HepG2 (cell line): ENCODE measurements around the gene ATRAID. TPM values are rescaled to one million over a fixed set of nuclear protein-coding genes. Genes with fewer than 3 reads are reported as not detected.

ENCODE experiments used
- AHDC1 ChIP-seq: sonication (generic); formaldehyde crosslinking; IDR thresholded peaks from 2 replicates; pipeline ENCODE4 v1.5.1; 2020; ENCODE audit warnings: mild to moderate bottlenecking, missing genetic modification reagents, borderline replicate concordance
- ATF2 ChIP-seq: sonication (generic); formaldehyde crosslinking; IDR thresholded peaks from 2 replicates; pipeline ENCODE4 v1.4.0; 2020; ENCODE audit warnings: missing genetic modification reagents
- HNRNPL ChIP-seq: fragments of 200-400 bp; formaldehyde crosslinking; IDR thresholded peaks from 2 replicates; pipeline ENCODE4 v1.6.1; 2017; ENCODE audit warnings: mild to moderate bottlenecking, low read depth, low read length
- JUNB ChIP-seq: sonication (generic); formaldehyde crosslinking; IDR thresholded peaks from 2 replicates; pipeline ENCODE4 v1.8.0; 2022; ENCODE audit warnings: missing genetic modification reagents, mild to moderate bottlenecking, borderline replicate concordance
- MTF1 ChIP-seq: sonication (generic); formaldehyde crosslinking; IDR thresholded peaks from 2 replicates; pipeline ENCODE4 v1.5.0; 2020; ENCODE audit warnings: missing genetic modification reagents
- SRSF1 ChIP-seq: fragments of 200-400 bp; formaldehyde crosslinking; optimal IDR thresholded peaks from 2 replicates; pipeline ENCODE3; 2017; ENCODE audit warnings: mild to moderate bottlenecking, low read depth, low read length, moderate library complexity
- TEF ChIP-seq: sonication (generic); formaldehyde crosslinking; IDR thresholded peaks from 2 replicates; pipeline ENCODE4 v1.5.0; 2020; ENCODE audit warnings: missing genetic modification reagents
- XBP1 ChIP-seq: sonication (generic); formaldehyde crosslinking; IDR thresholded peaks from 2 replicates; pipeline ENCODE4 v1.5.0; 2020; ENCODE audit warnings: missing genetic modification reagents
- ZBTB14 ChIP-seq: sonication (generic); formaldehyde crosslinking; IDR thresholded peaks from 2 replicates; pipeline ENCODE4 v1.4.0; 2020; ENCODE audit warnings: missing genetic modification reagents
- ZBTB2 ChIP-seq: sonication (generic); formaldehyde crosslinking; IDR thresholded peaks from 2 replicates; pipeline ENCODE4 v1.8.0; 2022; ENCODE audit warnings: low read depth, missing genetic modification reagents
- ZBTB7B ChIP-seq: sonication (generic); formaldehyde crosslinking; IDR thresholded peaks from 2 replicates; pipeline ENCODE4 v1.4.0; 2020; ENCODE audit warnings: missing genetic modification reagents
- ZFP82 ChIP-seq: sonication (generic); formaldehyde crosslinking; IDR thresholded peaks from 2 replicates; pipeline ENCODE4 v1.5.1; 2020; ENCODE audit warnings: mild to moderate bottlenecking, missing genetic modification reagents, borderline replicate concordance
- ZNF331 ChIP-seq: sonication (generic); formaldehyde crosslinking; IDR thresholded peaks from 2 replicates; pipeline ENCODE4 v1.4.0; 2020; ENCODE audit warnings: missing genetic modification reagents
- ZNF605 ChIP-seq: sonication (generic); formaldehyde crosslinking; IDR thresholded peaks from 2 replicates; pipeline ENCODE4 v1.8.0; 2022; ENCODE audit warnings: mild to moderate bottlenecking, missing genetic modification reagents
- ZNF703 ChIP-seq: sonication (generic); formaldehyde crosslinking; IDR thresholded peaks from 2 replicates; pipeline ENCODE4 v1.5.1; 2020; ENCODE audit warnings: missing genetic modification reagents, mild to moderate bottlenecking, moderate library complexity, borderline replicate concordance
- ZNF709 ChIP-seq: sonication (generic); formaldehyde crosslinking; IDR thresholded peaks from 2 replicates; pipeline ENCODE4 v1.5.0; 2020; ENCODE audit warnings: mild to moderate bottlenecking, missing genetic modification reagents
- ZNF782 ChIP-seq: sonication (generic); formaldehyde crosslinking; IDR thresholded peaks from 2 replicates; pipeline ENCODE4 v1.4.0; 2020; ENCODE audit warnings: missing genetic modification reagents, mild to moderate bottlenecking, borderline replicate concordance
- ZNF790 ChIP-seq: sonication (generic); formaldehyde crosslinking; IDR thresholded peaks from 2 replicates; pipeline ENCODE4 v1.8.0; 2022; ENCODE audit warnings: missing genetic modification reagents, mild to moderate bottlenecking, borderline replicate concordance
- polyA plus RNA-seq, 8 experiments: library from polyadenylated mRNA; depleted of rRNA in 3 of 8; stranded (reverse) in 7 of 8; unstranded in 1 of 8; fragments of >200 nt; fragmentation: Illumina TruSeq in 4 of 8; extraction: Trizol in 4 of 8; gene quantifications; 2 replicates each; pipeline versions ENCODE4 v1.2.1 to v1.2.3, GENCODE V29; 2011 to 2016; ENCODE audit warnings: low read depth in 4 of 8, missing spikeins in 1 of 8, mixed read lengths in 1 of 8; ENCODE audit not compliant: insufficient read depth in 1 of 8
- total RNA-seq, 5 experiments: library from RNA; depleted of rRNA; stranded (reverse); fragments of >200 nt; fragmentation: Illumina TruSeq; extraction: Trizol; gene quantifications; 2 replicates each; pipeline ENCODE4 v1.2.3, GENCODE V29; 2016; ENCODE audit warnings: low read depth in 1 of 5

The ATRAID gene
- total and polyA plus RNA-seq, 2 of the 13 experiments (the other 11 are each of a cell fraction or from before 2014, with no cell fraction given), result 207 to 382 TPM

GRCh38 chr2:27217173-27218121, 5.6 kb downstream of the ATRAID start, which contains the start of gene CAD (continued):
- TF ChIP-seq TEF (CRISPR knock-in tag) (no peak), ZNF790 (CRISPR knock-in tag) (no peak), ZBTB14 (CRISPR knock-in tag) (peak; percentile 66), AHDC1 (CRISPR knock-in tag) (no peak), MTF1 (CRISPR knock-in tag) (no peak), SRSF1 (no peak), HNRNPL (no peak), ZNF709 (CRISPR knock-in tag) (peak; percentile 53; the same call in 1 of the 2 replicates), ZNF605 (CRISPR knock-in tag) (no peak), ZBTB2 (CRISPR knock-in tag) (no peak), ZNF782 (CRISPR knock-in tag) (no peak), XBP1 (CRISPR knock-in tag) (no peak), JUNB (no peak), ZFP82 (no peak), ZBTB7B (CRISPR knock-in tag) (no peak), ATF2 (CRISPR knock-in tag) (no peak), ZNF331 (CRISPR knock-in tag) (peak; percentile 56), ZNF703 (CRISPR knock-in tag) (no peak)
